ENCODE data around the gene CWC22. TPM values are rescaled to one million over a fixed set of nuclear protein-coding genes. Genes with fewer than 3 reads are reported as not detected.
"Not testable (repeated sequence)": the region's sequence is repeated elsewhere in the genome, so short reads cannot be mapped to it uniquely, and the experiment has no call there.

Gene CWC22
- total RNA-seq, 4 donors from 2014 or later = 11.3 to 42.1 (median 15.2) TPM

- no peaks in the 10 kb centered on the region for H3K36me3 ChIP-seq
- peaks cover 0 to 6% (median 3%) of the 10 kb centered on the region in 4 donors for H3K4me1 ChIP-seq
- DNase-seq = no peak
- H3K4me3 ChIP-seq = no peak overlapping the region
- no peak overlapping the region for H3K27ac ChIP-seq
- H3K9me3 ChIP-seq = no peaks in the 10 kb centered on the region
- H3K27me3 ChIP-seq = no peaks in the 10 kb centered on the region
- TF ChIP-seq POLR2A (IDR thresholded peaks at IDR 0.05) (no peak), CTCF (IDR thresholded peaks at IDR 0.05) (no peak)
These were observed 3.6 kb upstream of the CWC22 start for GRCh38 chr2:180010701-180011100.

GRCh38 chr2:180006231-180006630 is 866 bp downstream of the CWC22 start:
- TF ChIP-seq CTCF (IDR thresholded peaks at IDR 0.05) = no peak
- no peak for TF ChIP-seq POLR2A (IDR thresholded peaks at IDR 0.05)
- H3K27ac ChIP-seq = peak overlapping the region; percentile 84 to 88 (median 87)
- H3K36me3 ChIP-seq = no peaks in the 10 kb centered on the region
- peak overlapping the region; percentile 67 to 84 (median 80) for H3K4me3 ChIP-seq
- H3K27me3 ChIP-seq = no peaks in the 10 kb centered on the region
- no peaks in the 10 kb centered on the region for H3K9me3 ChIP-seq
- peaks cover 0 to 22% (median 6%) of the 10 kb centered on the region in 4 donors for H3K4me1 ChIP-seq
- DNase-seq = no peak

GRCh38 chr2:180005465-180005864 is 1.6 kb downstream of the CWC22 start:
- DNase-seq, H3K4me3 ChIP-seq, H3K27me3 ChIP-seq, H3K9me3 ChIP-seq, H3K27ac ChIP-seq, H3K36me3 ChIP-seq: not testable (repeated sequence)
- peaks cover 0 to 22% (median 6%) of the 10 kb centered on the region in 4 donors for H3K4me1 ChIP-seq

- H3K27ac ChIP-seq = no peak overlapping the region
- no peak for DNase-seq
- H3K4me3 ChIP-seq = no peak overlapping the region
- H3K9me3 ChIP-seq = no peaks in the 10 kb centered on the region
- peaks cover 0 to 22% (median 6%) of the 10 kb centered on the region in 4 donors for H3K4me1 ChIP-seq
- H3K27me3 ChIP-seq = no peaks in the 10 kb centered on the region
- H3K36me3 ChIP-seq = no peaks in the 10 kb centered on the region
- no peak for TF ChIP-seq CTCF (IDR thresholded peaks at IDR 0.05)
- TF ChIP-seq POLR2A (IDR thresholded peaks at IDR 0.05) = no peak
These were observed 2.4 kb downstream of the CWC22 start for GRCh38 chr2:180004731-180005130.

- no peak for DNase-seq
- no peak for TF ChIP-seq CTCF (IDR thresholded peaks at IDR 0.05)
- TF ChIP-seq POLR2A (IDR thresholded peaks at IDR 0.05) = no peak
- Histone ChIP-seq H3K27me3 (no peaks in the 10 kb centered on the region), H3K9me3 (no peaks in the 10 kb centered on the region), H3K36me3 (no peaks in the 10 kb centered on the region), H3K4me3 (no peak overlapping the region), H3K27ac (no peak overlapping the region), H3K4me1 (peaks cover 0 to 22% (median 6%) of the 10 kb centered on the region in 4 donors)
These were observed 3.5 kb downstream of the CWC22 start for GRCh38 chr2:180003559-180003958.

- DNase-seq = no peak
- TF ChIP-seq POLR2A (IDR thresholded peaks at IDR 0.05) (no peak), CTCF (IDR thresholded peaks at IDR 0.05) (no peak)
- Histone ChIP-seq H3K27ac (no peak overlapping the region), H3K9me3 (no peaks in the 10 kb centered on the region), H3K27me3 (no peaks in the 10 kb centered on the region), H3K36me3 (no peaks in the 10 kb centered on the region), H3K4me3 (no peak overlapping the region), H3K4me1 (peaks cover 0 to 22% (median 6%) of the 10 kb centered on the region in 4 donors)
These were observed 4.0 kb downstream of the CWC22 start for GRCh38 chr2:180003073-180003472.
